ENCODE results near the gene CSPG4.

The CSPG4 gene

DNA sequence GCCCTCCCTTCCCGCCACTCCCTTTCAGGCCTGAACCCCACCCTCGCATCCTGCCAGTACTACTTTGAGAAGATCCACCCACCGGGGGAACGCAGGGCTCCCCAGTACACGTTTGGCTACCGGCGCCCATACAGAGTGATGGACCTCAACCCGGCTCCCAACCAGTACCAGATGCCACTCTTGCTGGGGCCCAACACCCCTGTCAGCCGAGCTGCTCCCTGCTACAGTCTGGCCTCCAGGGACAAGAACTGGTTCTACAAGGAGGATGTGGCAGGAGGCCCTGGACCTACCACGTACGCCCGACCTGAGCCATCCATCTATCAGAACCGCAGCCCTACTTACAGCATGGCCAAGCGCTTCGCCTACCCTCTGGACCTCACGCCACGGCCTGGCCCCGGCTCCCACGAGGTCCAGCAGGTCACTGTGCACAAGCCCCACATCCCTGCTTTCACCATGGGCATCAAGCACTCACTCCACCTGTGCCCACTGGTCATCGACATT lies 14.4 kb upstream of the CSPG4 start (continued):
- TF ChIP-seq, protein P1, sequence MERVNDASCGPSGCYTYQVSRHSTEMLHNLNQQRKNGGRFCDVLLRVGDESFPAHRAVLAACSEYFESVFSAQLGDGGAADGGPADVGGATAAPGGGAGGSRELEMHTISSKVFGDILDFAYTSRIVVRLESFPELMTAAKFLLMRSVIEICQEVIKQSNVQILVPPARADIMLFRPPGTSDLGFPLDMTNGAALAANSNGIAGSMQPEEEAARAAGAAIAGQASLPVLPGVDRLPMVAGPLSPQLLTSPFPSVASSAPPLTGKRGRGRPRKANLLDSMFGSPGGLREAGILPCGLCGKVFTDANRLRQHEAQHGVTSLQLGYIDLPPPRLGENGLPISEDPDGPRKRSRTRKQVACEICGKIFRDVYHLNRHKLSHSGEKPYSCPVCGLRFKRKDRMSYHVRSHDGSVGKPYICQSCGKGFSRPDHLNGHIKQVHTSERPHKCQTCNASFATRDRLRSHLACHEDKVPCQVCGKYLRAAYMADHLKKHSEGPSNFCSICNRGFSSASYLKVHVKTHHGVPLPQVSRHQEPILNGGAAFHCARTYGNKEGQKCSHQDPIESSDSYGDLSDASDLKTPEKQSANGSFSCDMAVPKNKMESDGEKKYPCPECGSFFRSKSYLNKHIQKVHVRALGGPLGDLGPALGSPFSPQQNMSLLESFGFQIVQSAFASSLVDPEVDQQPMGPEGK (CRISPR knock-in tag; IDR thresholded peaks at IDR 0.05; ENCODE audit: borderline replicate concordance), result no peak
- no peak for TF ChIP-seq TOX (CRISPR knock-in tag; IDR thresholded peaks at IDR 0.05; ENCODE audit: borderline replicate concordance)
- no peak for TF ChIP-seq ZNF565 (CRISPR knock-in tag; conservative IDR thresholded peaks at IDR 0.05; ENCODE audit: low read depth)
- no peak for TF ChIP-seq ARNTL (CRISPR knock-in tag; IDR thresholded peaks at IDR 0.05; ENCODE audit: borderline replicate concordance, low read depth)
- no peak for TF ChIP-seq GLIS3 (CRISPR knock-in tag; IDR thresholded peaks at IDR 0.05)
- no peak for TF ChIP-seq ZFP30 (CRISPR knock-in tag; IDR thresholded peaks at IDR 0.05)
- TF ChIP-seq BACH2 (CRISPR knock-in tag; IDR thresholded peaks at IDR 0.05; ENCODE audit: borderline replicate concordance), result no peak
- no peak for TF ChIP-seq ZFP3 (CRISPR knock-in tag; IDR thresholded peaks at IDR 0.05)
- no peak for TF ChIP-seq ZC3H10 (CRISPR knock-in tag; IDR thresholded peaks at IDR 0.05)
- TF ChIP-seq CSDC2 (CRISPR knock-in tag; IDR thresholded peaks at IDR 0.05), result no peak

DNA sequence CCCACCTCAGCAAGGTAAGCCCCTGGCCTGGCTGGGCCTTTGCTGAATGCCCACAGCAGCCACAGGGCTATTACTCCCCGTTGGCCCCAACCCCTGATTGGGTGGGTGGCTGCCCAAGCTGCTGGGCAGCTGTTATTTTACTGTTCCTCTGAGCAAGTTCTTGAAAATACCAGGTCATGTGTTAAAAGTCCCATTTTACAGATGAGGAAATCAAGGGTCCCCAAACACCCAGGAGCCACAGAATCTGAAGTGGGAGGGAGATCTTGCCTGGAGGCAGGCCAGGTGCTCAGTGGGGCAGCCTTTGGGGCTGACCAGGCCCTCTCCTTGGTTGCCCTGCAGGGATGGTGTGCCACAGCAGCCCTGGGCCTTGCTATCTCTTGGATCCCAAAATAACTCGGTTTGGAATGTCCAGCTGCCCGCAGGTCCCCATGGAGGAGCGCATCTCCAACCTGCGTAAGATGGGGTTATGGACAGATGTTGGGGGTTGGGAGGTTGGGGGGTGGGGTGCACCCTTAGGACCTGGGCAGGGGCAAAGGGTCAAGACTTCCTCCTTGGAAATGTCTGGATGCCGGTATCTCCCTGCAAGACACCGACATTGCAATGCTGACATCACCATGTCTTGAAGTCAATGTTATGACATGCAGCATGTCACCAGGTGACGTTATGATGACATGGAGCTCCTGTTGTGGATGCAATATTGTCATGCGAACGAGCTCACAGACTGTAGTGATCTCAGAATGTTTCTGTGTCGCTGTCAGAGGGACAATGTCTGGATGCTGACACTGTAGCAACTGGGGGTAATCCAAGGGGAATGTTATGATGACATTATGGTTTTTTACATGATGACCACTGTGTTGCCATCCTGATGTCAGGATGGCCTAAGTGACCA lies 13.3 kb upstream of the CSPG4 start:
- TF ChIP-seq ZFP3 (CRISPR knock-in tag; IDR thresholded peaks at IDR 0.05) (no peak), CSDC2 (CRISPR knock-in tag; IDR thresholded peaks at IDR 0.05) (no peak), ISL1 (CRISPR knock-in tag; IDR thresholded peaks at IDR 0.05) (no peak), ZC3H10 (CRISPR knock-in tag; IDR thresholded peaks at IDR 0.05) (no peak), ZFP30 (CRISPR knock-in tag; IDR thresholded peaks at IDR 0.05) (no peak), PPARA (CRISPR knock-in tag; IDR thresholded peaks at IDR 0.05; ENCODE audit: borderline replicate concordance) (no peak), TOX (CRISPR knock-in tag; IDR thresholded peaks at IDR 0.05; ENCODE audit: borderline replicate concordance) (no peak), GLIS3 (CRISPR knock-in tag; IDR thresholded peaks at IDR 0.05) (no peak)
- TF ChIP-seq, protein P2, sequence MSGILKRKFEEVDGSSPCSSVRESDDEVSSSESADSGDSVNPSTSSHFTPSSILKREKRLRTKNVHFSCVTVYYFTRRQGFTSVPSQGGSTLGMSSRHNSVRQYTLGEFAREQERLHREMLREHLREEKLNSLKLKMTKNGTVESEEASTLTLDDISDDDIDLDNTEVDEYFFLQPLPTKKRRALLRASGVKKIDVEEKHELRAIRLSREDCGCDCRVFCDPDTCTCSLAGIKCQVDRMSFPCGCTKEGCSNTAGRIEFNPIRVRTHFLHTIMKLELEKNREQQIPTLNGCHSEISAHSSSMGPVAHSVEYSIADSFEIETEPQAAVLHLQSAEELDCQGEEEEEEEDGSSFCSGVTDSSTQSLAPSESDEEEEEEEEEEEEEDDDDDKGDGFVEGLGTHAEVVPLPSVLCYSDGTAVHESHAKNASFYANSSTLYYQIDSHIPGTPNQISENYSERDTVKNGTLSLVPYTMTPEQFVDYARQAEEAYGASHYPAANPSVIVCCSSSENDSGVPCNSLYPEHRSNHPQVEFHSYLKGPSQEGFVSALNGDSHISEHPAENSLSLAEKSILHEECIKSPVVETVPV (CRISPR knock-in tag; IDR thresholded peaks at IDR 0.05), result no peak
- ATAC-seq, result no peak

DNA sequence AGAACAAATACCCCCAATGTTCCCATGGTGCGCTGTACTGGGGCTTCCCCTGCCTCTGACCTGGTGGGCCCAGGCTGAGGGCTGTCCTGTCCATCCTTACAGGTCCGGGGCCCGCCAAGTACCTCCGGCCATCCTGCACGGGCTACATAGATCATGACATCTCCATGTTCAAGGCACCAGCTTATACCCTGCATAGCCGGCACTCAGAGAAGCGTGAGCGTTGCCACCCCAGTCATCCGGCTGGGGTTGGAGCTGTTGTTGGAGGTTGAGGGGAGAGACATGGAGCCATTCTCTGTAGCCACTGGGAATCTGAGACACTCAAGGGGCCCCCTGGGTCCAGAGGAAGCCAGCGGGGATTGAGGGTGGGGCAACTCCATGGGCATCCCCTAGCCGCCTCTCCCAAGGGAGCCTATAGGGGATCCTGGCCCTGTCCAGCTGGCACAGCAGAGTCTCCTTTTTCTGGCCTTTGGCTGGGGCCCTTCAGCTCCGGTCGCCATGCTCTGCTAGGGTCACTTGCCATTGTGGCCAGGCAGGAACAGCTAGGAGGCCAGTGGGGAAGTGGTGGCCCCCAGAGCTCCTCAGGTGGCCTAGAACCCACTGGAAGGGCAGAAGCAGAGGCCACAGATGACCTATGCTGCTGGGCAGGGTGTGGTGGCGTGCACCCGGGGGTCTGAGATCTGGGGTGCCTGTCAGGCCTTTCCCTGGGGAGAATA lies 12.5 kb upstream of the CSPG4 start:
- no peak for ATAC-seq
- TF ChIP-seq, protein P1 (CRISPR knock-in tag; IDR thresholded peaks at IDR 0.05; ENCODE audit: borderline replicate concordance), result no peak
- TF ChIP-seq, protein P3, sequence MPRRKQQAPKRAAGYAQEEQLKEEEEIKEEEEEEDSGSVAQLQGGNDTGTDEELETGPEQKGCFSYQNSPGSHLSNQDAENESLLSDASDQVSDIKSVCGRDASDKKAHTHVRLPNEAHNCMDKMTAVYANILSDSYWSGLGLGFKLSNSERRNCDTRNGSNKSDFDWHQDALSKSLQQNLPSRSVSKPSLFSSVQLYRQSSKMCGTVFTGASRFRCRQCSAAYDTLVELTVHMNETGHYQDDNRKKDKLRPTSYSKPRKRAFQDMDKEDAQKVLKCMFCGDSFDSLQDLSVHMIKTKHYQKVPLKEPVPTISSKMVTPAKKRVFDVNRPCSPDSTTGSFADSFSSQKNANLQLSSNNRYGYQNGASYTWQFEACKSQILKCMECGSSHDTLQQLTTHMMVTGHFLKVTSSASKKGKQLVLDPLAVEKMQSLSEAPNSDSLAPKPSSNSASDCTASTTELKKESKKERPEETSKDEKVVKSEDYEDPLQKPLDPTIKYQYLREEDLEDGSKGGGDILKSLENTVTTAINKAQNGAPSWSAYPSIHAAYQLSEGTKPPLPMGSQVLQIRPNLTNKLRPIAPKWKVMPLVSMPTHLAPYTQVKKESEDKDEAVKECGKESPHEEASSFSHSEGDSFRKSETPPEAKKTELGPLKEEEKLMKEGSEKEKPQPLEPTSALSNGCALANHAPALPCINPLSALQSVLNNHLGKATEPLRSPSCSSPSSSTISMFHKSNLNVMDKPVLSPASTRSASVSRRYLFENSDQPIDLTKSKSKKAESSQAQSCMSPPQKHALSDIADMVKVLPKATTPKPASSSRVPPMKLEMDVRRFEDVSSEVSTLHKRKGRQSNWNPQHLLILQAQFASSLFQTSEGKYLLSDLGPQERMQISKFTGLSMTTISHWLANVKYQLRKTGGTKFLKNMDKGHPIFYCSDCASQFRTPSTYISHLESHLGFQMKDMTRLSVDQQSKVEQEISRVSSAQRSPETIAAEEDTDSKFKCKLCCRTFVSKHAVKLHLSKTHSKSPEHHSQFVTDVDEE (CRISPR knock-in tag; IDR thresholded peaks at IDR 0.05), result no peak
- TF ChIP-seq TOX (CRISPR knock-in tag; IDR thresholded peaks at IDR 0.05; ENCODE audit: borderline replicate concordance), result no peak
- TF ChIP-seq, protein P4, sequence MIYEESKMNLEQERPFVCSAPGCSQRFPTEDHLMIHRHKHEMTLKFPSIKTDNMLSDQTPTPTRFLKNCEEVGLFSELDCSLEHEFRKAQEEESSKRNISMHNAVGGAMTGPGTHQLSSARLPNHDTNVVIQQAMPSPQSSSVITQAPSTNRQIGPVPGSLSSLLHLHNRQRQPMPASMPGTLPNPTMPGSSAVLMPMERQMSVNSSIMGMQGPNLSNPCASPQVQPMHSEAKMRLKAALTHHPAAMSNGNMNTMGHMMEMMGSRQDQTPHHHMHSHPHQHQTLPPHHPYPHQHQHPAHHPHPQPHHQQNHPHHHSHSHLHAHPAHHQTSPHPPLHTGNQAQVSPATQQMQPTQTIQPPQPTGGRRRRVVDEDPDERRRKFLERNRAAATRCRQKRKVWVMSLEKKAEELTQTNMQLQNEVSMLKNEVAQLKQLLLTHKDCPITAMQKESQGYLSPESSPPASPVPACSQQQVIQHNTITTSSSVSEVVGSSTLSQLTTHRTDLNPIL (CRISPR knock-in tag; IDR thresholded peaks at IDR 0.05; ENCODE audit: low read depth), result no peak
- no peak for TF ChIP-seq OSR1 (CRISPR knock-in tag; IDR thresholded peaks at IDR 0.05)
- no peak for TF ChIP-seq BACH2 (CRISPR knock-in tag; IDR thresholded peaks at IDR 0.05; ENCODE audit: borderline replicate concordance)
- no peak for TF ChIP-seq CSDC2 (CRISPR knock-in tag; IDR thresholded peaks at IDR 0.05)
- TF ChIP-seq ZNF70 (CRISPR knock-in tag; IDR thresholded peaks at IDR 0.05), result no peak
- TF ChIP-seq ISL1 (CRISPR knock-in tag; IDR thresholded peaks at IDR 0.05), result no peak
- no peak for TF ChIP-seq RARB (CRISPR knock-in tag; IDR thresholded peaks at IDR 0.05)
- no peak for TF ChIP-seq PPARA (CRISPR knock-in tag; IDR thresholded peaks at IDR 0.05; ENCODE audit: borderline replicate concordance)
- TF ChIP-seq GLIS3 (CRISPR knock-in tag; IDR thresholded peaks at IDR 0.05), result no peak
- no peak for TF ChIP-seq ZC3H10 (CRISPR knock-in tag; IDR thresholded peaks at IDR 0.05)
- TF ChIP-seq ZNF565 (CRISPR knock-in tag; conservative IDR thresholded peaks at IDR 0.05; ENCODE audit: low read depth), result no peak
- TF ChIP-seq ARNTL (CRISPR knock-in tag; IDR thresholded peaks at IDR 0.05; ENCODE audit: borderline replicate concordance, low read depth), result no peak
